Keratinocyte (primary cell): ENCODE results near the gene MAMDC2.

Experiments
- EZH2 ChIP-seq: IDR thresholded peaks from one replicate; pipeline ENCODE4 v1.6.1; 2012; ENCODE audit warnings: inconsistent platforms, mild to moderate bottlenecking, low read length, moderate library complexity
- TF ChIP-seq, protein P1 (sequence below), 3 experiments: IDR thresholded peaks in 1 of 3; conservative IDR thresholded peaks in 1 of 3; optimal IDR thresholded peaks in 1 of 3; 2 replicates in 2 of 3; 3 replicates in 1 of 3; pipeline versions ENCODE3 to v1.5.1; 2011; ENCODE audit warnings: low read length in 3 of 3, mild to moderate bottlenecking in 3 of 3, moderate library complexity in 2 of 3, control low read depth in 1 of 3, inconsistent platforms in 1 of 3; ENCODE audit not compliant: insufficient read depth in 2 of 3; ENCODE audit errors: extremely low read depth in 1 of 3

DNA sequence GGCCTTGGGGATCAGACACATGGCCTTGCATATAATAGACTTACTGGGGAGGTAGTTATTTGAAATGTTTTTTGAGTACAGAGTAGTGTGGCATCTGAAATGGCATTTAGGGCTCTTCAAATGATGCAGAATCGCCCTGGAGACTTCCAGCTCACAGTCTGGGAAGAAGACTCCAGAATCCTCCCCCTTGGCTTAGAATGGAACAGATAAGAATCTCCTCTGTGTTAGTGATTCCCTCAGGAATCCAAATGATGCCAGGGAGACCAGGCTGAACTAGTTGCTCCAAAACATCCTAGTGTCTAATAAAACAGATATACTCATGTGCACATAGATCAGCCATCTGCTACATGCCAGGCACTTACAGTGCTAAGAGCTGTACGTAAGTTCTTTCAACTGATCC, 176.6 kb downstream of the MAMDC2 start:
- TF ChIP-seq, protein P1, sequence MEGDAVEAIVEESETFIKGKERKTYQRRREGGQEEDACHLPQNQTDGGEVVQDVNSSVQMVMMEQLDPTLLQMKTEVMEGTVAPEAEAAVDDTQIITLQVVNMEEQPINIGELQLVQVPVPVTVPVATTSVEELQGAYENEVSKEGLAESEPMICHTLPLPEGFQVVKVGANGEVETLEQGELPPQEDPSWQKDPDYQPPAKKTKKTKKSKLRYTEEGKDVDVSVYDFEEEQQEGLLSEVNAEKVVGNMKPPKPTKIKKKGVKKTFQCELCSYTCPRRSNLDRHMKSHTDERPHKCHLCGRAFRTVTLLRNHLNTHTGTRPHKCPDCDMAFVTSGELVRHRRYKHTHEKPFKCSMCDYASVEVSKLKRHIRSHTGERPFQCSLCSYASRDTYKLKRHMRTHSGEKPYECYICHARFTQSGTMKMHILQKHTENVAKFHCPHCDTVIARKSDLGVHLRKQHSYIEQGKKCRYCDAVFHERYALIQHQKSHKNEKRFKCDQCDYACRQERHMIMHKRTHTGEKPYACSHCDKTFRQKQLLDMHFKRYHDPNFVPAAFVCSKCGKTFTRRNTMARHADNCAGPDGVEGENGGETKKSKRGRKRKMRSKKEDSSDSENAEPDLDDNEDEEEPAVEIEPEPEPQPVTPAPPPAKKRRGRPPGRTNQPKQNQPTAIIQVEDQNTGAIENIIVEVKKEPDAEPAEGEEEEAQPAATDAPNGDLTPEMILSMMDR (optimal IDR thresholded peaks at IDR 0.05 in 1 of 3, IDR thresholded peaks at IDR 0.05 in 1 of 3, conservative IDR thresholded peaks at IDR 0.05 in 1 of 3; ENCODE audit: extremely low read depth in 1 of 3, insufficient read depth in 2 of 3, low read length in 3 of 3) = no peak
- TF ChIP-seq EZH2 = no peak
